HG03139 (cell line): ENCODE data around the gene PCDHB14.
"Not testable (repeated sequence)": the region's sequence is repeated elsewhere in the genome, so short reads cannot be mapped to it uniquely, and the experiment has no call there.

Experiments
- ATAC-seq: cut with Tn5 transposase; IDR thresholded peaks from one replicate; pipeline ENCODE4 v1.9.1; 2021; ENCODE audit not compliant: unreplicated experiment

The PCDHB14 gene

DNA sequence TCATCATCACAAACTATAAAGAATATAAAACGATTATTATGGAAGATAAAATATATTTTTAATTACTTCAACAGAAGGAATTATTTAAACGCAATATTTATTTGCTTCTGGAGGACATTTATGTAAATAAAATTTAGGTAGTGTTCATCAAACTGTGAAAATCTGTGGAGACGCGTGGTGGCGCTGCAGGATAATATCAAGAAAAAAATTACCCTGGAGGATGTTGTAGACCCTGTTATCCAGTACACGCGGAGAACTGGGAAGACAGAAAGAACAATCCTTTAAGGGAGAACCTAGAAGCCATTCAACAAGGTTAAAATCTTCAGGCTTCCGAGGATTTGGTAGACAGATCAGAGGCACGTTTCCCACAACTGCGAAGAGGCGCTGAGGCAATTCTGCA is 14.7 kb upstream of the PCDHB14 start, which contains the start of gene PCDHB12:
Gene PCDHB12, plus strand, starts transcription at position 242 of the 400 bp plus-strand sequence. CDS start 189 bp downstream, outside the sequence.
- no peak for ATAC-seq

DNA sequence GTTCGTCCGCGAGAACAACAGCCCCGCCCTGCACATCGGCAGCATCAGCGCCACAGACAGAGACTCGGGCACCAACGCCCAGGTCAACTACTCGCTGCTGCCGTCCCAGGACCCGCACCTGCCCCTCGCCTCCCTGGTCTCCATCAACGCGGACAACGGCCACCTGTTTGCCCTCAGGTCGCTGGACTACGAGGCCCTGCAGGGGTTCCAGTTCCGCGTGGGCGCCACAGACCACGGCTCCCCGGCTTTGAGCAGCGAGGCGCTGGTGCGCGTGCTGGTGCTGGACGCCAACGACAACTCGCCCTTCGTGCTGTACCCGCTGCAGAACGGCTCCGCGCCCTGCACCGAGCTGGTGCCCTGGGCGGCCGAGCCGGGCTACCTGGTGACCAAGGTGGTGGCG is 12.9 kb upstream of the PCDHB14 start:
- ATAC-seq, result not testable (repeated sequence)

DNA sequence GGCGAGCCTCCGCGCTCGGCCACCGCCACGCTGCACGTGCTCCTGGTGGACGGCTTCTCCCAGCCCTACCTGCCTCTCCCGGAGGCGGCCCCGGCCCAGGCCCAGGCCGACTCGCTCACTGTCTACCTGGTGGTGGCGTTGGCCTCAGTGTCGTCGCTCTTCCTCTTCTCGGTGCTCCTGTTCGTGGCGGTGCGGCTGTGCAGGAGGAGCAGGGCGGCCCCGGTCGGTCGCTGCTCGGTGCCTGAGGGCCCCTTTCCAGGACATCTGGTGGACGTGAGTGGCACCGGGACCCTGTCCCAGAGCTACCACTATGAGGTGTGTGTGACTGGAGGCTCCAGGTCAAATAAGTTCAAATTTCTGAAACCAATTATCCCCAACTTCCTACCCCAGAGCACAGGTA is 12.3 kb upstream of the PCDHB14 start:
- not testable (repeated sequence) for ATAC-seq

DNA sequence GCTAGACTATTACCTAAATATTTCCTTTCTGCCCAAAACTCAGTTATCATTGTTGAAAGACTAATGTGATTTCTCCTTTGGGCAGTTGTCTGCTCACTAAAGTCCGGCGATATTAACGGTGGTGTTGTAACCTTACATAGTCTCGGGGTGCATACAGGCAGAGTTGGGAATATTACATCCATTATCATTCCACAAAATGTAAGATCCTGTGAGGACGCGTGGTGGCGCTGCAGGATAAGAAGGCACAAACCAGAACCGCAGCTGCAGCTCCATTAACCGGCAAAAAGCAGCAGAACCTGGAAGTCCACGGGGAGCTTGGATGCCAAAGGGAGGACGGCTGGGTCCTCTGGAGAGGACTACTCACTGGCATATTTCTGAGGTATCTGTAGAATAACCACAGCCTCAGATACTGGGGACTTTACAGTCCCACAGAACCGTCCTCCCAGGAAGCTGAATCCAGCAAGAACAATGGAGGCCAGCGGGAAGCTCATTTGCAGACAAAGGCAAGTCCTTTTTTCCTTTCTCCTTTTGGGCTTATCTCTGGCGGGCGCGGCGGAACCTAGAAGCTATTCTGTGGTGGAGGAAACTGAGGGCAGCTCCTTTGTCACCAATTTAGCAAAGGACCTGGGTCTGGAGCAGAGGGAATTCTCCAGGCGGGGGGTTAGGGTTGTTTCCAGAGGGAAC is 9.3 kb upstream of the PCDHB14 start, which contains the start of gene PCDHB13:
Gene PCDHB13, plus strand, starts transcription at position 264 of the 684 bp plus-strand sequence. Its CDS starts 205 bp downstream, at position 469.
- ATAC-seq, result not testable (repeated sequence)

DNA sequence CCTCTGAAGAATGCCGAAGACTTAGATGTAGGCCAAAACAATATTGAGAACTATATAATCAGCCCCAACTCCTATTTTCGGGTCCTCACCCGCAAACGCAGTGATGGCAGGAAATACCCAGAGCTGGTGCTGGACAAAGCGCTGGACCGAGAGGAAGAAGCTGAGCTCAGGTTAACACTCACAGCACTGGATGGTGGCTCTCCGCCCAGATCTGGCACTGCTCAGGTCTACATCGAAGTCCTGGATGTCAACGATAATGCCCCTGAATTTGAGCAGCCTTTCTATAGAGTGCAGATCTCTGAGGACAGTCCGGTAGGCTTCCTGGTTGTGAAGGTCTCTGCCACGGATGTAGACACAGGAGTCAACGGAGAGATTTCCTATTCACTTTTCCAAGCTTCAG is 8.6 kb upstream of the PCDHB14 start:
- not testable (repeated sequence) for ATAC-seq

DNA sequence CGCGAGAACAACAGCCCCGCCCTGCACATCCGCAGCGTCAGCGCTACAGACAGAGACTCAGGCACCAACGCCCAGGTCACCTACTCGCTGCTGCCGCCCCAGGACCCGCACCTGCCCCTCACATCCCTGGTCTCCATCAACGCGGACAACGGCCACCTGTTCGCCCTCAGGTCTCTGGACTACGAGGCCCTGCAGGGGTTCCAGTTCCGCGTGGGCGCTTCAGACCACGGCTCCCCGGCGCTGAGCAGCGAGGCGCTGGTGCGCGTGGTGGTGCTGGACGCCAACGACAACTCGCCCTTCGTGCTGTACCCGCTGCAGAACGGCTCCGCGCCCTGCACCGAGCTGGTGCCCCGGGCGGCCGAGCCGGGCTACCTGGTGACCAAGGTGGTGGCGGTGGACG is 7.6 kb upstream of the PCDHB14 start:
- ATAC-seq, result not testable (repeated sequence)

DNA sequence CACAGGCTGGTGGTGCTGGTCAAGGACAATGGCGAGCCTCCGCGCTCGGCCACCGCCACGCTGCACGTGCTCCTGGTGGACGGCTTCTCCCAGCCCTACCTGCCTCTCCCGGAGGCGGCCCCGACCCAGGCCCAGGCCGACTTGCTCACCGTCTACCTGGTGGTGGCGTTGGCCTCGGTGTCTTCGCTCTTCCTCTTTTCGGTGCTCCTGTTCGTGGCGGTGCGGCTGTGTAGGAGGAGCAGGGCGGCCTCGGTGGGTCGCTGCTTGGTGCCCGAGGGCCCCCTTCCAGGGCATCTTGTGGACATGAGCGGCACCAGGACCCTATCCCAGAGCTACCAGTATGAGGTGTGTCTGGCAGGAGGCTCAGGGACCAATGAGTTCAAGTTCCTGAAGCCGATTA is 7.1 kb upstream of the PCDHB14 start:
- not testable (repeated sequence) for ATAC-seq

DNA sequence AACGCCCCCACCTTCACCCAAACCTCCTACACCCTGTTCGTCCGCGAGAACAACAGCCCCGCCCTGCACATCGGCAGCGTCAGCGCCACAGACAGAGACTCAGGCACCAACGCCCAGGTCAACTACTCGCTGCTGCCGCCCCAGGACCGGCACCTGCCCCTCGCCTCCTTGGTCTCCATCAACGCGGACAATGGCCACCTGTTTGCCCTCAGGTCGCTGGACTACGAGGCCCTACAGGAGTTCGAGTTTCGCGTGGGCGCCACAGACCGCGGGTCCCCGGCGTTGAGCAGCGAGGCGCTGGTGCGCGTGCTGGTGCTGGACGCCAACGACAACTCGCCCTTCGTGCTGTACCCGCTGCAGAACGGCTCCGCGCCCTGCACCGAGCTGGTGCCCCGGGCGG is 1.7 kb downstream of the PCDHB14 start:
- ATAC-seq, result not testable (repeated sequence)

DNA sequence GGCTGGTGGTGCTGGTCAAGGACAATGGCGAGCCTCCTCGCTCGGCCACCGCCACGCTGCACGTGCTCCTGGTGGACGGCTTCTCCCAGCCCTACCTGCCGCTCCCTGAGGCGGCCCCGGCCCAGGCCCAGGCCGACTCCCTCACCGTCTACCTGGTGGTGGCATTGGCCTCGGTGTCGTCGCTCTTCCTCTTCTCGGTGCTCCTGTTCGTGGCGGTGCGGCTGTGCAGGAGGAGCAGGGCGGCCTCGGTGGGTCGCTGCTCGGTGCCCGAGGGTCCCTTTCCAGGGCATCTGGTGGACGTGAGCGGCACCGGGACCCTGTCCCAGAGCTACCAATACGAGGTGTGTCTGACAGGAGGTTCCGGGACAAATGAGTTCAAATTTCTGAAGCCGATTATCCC is 2.3 kb downstream of the PCDHB14 start:
- not testable (repeated sequence) for ATAC-seq

DNA sequence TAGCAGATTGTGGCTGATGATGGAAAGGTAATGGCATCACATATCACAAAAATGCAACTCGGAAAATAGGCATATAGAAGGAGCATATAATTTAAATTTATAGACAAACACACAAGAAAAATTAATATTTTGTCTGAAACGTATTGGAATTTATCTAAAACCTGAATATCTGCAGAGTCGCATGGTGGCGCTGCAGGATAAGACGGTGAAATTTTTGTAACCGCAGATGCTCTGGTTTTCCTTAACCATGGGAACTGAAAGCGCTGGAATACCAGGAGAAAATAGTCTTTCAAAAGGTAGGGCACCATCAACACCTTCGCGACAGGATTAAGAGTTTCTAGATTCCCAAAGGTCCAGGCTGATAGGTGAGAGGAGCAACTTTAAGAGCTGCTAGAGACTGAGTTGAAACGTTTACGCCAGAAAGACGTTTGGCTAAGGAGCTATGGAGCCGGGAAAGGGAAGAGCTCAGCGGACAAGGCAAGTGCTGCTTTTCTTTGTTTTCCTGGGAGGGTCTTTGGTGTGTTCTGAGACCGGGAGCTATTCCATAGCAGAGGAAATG is 11.0 kb downstream of the PCDHB14 start:
- ATAC-seq, result no peak

DNA sequence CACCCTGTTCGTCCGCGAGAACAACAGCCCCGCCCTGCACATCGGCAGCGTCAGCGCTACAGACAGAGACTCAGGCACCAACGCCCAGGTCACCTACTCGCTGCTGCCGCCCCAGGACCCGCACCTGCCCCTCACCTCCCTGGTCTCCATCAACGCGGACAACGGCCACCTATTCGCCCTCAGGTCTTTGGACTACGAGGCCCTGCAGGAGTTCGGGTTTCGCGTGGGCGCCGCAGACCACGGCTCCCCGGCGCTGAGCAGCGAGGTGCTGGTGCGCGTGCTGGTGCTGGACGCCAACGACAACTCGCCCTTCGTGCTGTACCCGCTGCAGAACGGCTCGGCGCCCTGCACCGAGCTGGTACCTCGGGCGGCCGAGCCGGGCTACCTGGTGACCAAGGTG is 12.8 kb downstream of the PCDHB14 start:
- not testable (repeated sequence) for ATAC-seq

DNA sequence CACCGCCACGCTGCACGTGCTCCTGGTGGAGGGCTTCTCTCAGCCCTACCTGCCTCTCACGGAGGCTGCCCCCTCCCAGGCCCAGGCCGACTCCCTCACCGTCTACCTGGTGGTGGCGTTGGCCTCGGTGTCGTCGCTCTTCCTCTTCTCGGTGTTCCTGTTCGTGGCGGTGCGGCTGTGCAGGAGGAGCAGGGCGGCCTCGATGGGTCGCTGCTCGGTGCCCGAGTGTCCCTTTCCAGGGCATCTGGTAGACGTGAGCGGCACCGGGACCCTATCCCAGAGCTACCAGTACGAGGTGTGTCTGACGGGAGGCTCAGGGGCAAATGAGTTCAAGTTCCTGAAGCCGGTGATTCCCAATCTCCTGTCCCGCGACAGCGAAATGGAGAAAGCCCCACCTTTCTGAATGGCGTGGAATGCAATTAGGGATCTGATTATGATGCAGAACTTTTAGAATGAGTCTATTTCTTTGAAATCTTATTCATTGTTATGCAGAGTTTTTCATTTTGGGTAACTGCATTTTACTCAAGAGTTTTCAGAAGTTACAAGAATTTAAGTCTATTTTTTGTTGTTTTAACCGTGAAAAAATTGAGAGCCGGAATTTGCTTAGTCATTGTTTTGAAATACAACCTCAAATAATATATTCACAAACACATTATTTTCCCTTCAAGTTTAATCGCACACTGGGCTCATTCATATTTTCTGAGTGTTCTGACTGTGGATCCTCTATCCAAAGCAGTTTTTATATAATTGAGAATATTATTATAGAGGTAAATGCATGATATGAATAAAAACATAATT is 13.6 kb downstream of the PCDHB14 start:
- no peak for ATAC-seq

DNA sequence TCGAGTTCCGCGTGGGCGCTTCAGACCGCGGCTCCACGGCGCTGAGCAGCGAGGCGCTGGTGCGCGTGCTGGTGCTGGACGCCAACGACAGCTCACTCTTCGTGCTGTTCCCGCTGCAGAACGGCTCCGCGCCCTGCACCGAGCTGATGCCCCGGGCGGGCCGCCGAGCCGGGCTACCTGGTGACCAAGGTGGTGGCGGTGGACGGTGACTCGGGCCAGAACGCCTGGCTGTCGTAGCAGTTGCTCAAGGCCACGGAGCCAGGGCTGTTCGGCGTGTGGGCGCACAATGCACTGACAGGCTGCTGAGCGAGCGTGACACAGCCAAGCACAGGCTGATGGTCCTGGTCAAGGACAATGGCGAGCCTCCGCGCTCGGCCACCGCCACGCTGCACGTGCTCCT is 18.4 kb downstream of the PCDHB14 start:
- ATAC-seq, result no peak

DNA sequence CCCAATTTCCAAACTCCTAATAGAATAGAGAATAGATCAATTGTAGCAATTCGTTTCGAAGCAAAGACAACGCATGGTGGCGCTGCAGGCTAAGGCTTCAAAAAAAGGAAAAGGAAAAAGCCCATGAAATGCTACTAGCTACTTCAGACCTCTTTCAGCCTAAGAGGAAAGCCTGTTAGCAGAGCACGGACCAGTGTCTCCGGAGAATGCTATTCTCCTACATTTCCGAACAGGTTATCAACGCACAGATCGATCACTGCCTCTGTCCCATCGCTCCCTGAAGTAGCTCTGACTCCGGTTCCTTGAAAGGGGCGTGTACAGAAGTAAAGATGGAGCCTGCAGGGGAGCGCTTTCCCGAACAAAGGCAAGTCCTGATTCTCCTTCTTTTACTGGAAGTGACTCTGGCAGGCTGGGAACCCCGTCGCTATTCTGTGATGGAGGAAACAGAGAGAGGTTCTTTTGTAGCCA is 22.1 kb downstream of the PCDHB14 start, which contains the start of gene PCDHB15:
Gene PCDHB15, plus strand, starts transcription at position 146 of the 468 bp plus-strand sequence. Its CDS starts 184 bp downstream, at position 330.
- no peak for ATAC-seq

DNA sequence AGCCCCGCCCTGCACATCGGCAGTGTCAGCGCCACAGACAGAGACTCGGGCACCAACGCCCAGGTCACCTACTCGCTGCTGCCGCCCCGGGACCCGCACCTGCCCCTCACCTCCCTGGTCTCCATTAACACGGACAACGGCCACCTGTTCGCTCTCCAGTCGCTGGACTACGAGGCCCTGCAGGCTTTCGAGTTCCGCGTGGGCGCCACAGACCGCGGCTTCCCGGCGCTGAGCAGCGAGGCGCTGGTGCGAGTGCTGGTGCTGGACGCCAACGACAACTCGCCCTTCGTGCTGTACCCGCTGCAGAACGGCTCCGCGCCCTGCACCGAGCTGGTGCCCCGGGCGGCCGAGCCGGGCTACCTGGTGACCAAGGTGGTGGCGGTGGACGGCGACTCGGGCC is 23.8 kb downstream of the PCDHB14 start:
- ATAC-seq, result not testable (repeated sequence)

DNA sequence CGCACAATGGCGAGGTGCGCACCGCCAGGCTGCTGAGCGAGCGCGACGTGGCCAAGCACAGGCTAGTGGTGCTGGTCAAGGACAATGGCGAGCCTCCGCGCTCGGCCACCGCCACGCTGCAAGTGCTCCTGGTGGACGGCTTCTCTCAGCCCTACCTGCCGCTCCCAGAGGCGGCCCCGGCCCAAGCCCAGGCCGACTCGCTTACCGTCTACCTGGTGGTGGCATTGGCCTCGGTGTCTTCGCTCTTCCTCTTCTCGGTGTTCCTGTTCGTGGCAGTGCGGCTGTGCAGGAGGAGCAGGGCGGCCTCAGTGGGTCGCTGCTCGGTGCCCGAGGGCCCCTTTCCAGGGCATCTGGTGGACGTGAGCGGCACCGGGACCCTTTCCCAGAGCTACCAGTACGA is 24.3 kb downstream of the PCDHB14 start:
- not testable (repeated sequence) for ATAC-seq

DNA sequence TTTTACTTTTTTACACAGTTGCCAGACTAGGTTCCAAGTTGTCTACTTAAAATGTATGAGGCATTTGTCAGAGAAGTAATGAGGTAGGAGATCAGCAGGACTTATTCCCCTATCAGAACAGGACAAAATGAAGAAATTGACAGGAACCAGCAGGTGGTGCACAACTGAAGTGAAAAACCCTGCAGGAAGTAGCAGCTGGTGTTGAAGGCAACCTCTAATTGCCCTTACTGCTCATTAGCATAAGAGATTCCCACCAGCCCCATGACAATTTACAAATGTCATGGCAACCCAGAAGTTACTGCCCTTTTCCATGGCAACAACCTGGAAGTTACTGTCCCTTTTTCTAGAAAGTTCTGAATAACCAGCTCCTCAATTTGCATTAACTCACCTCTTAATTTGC is 27.4 kb downstream of the PCDHB14 start:
- ATAC-seq, result no peak

DNA sequence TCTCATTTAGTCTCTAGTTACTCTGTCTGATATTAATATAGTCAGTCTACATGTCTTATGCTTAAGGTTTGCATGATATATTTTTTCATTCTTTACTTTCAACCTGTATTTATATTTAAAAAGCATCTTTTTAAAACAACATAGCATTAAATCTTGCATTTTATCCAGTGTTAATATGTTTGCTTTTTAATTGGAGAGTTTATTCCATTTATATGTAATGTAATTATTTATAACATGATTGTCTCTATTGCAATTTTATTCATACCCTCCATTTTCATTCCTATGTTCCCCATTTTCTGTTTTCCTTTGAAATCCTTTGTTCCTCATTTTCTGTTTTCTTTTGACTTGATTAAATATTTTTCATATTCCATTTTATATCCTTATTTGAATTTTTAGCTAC is 35.3 kb downstream of the PCDHB14 start:
- ATAC-seq, result no peak

DNA sequence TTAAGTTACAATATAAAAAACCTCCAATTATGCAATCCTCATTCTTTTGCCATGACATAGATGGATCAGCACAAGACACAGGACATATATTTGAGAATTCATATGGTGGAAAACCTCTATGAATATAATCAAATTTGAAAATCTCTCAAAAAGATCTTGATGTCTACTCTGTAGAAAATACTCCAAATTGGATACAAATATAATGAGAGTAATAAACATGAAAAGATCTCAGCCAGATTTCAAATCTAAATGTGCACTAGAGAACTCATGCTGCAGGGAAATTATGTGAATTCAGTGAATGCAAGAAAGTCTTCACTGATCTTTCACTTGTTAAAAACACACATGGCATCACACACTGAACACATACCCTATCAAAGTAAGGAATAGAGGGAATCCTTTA is 35.8 kb downstream of the PCDHB14 start:
- ATAC-seq, result no peak

DNA sequence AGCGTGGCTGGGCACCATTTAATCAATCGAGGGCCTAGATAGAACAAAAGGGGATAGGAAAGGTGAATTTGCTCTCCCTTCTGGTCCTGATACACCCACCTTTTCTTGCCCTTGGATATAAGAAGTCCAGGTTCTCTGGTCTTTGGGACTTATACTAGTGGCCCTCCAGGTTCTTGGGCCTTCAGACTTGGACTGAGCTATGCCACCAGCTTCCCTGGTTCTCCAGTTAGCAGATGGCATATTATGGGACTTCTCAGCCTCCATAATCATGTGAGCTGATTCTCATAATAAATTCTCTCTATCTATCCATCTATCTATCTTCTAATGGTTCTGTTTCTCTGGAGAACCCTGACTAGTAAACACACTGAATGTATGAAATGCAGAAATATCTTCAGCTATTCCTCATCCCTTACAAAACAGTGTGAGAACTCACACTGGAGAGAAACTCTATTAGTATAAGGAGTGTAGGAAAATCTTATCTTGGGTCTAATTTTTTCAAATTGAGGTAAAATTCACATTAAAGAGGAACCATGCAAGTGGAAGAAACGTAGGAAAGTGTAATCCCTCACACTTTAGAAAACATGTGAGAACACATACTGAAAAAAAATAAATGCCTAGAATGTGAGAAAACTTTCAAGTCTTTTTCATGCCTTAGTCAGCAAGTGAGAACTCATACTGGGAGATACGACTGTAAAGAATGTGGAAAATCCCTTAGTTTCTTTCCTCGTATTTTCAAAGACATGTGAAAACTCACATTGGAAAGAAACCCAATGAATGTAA is 37.5 kb downstream of the PCDHB14 start:
- no peak for ATAC-seq

DNA sequence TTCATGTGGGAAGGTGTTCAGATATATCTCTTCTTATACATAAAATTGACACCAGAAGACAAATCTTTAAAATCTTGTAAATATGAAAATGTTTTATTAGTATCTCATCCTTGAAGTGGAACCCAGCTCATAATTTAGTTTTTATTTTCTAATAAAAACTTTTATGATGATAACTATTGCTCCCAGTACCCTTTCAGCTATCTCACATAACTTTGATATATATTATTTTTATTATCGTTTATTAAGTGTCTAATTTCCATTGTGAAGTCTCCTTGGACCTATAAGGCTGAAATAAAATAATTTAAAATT is 38.0 kb downstream of the PCDHB14 start:
- no peak for ATAC-seq
